ENCODE data around the gene SLC25A21. TPM values are rescaled to one million over a fixed set of nuclear protein-coding genes. Genes with fewer than 3 reads are reported as not detected.

The SLC25A21 gene
- total and polyA plus RNA-seq, 10 of the 15 experiments (the other 5 are each of a cell fraction or from before 2014, with no cell fraction given), result 0.06 to 0.72 (median 0.17) TPM; not detected in 3

DNA sequence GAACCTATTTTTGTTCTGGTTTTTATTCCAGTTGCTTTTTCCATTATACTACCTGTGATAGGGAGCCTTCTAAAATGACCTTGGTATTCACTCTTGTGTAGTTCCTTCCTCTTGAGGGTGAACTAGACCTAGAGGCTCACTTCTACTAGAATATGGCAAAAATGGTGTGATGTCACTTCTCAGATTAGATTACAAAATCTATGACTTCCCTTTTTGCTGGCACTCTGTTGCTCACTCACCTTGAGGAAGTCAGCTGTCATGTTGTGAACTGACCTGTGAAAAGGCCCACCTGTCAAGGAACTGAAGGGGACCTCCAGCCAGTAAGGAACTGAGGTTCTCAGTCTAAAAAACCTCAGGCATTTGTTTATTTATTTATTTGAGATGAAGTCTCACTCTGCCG lies 31.0 kb upstream of the SLC25A21 start (continued):
- TF ChIP-seq STAT1 (conservative IDR thresholded peaks at IDR 0.05) (no peak), CREB1 (IDR thresholded peaks at IDR 0.05; ENCODE audit: low read depth) (no peak), TBL1XR1 (IDR thresholded peaks at IDR 0.05; ENCODE audit: low read depth, low read length) (no peak), TCF12 (IDR thresholded peaks at IDR 0.05; ENCODE audit: low read depth, low read length) (no peak), ZNF207 (IDR thresholded peaks at IDR 0.05; ENCODE audit: borderline replicate concordance) (no peak), EP300 (IDR thresholded peaks at IDR 0.05; ENCODE audit: borderline replicate concordance in 1 of 2, control insufficient read depth in 1 of 2, low read depth in 2 of 2, low read length in 2 of 2) (no peak), NFYA (IDR thresholded peaks at IDR 0.05; ENCODE audit: borderline replicate concordance, low read depth, low read length) (no peak), ZNF622 (IDR thresholded peaks at IDR 0.05) (no peak)
- TF ChIP-seq, protein P1, sequence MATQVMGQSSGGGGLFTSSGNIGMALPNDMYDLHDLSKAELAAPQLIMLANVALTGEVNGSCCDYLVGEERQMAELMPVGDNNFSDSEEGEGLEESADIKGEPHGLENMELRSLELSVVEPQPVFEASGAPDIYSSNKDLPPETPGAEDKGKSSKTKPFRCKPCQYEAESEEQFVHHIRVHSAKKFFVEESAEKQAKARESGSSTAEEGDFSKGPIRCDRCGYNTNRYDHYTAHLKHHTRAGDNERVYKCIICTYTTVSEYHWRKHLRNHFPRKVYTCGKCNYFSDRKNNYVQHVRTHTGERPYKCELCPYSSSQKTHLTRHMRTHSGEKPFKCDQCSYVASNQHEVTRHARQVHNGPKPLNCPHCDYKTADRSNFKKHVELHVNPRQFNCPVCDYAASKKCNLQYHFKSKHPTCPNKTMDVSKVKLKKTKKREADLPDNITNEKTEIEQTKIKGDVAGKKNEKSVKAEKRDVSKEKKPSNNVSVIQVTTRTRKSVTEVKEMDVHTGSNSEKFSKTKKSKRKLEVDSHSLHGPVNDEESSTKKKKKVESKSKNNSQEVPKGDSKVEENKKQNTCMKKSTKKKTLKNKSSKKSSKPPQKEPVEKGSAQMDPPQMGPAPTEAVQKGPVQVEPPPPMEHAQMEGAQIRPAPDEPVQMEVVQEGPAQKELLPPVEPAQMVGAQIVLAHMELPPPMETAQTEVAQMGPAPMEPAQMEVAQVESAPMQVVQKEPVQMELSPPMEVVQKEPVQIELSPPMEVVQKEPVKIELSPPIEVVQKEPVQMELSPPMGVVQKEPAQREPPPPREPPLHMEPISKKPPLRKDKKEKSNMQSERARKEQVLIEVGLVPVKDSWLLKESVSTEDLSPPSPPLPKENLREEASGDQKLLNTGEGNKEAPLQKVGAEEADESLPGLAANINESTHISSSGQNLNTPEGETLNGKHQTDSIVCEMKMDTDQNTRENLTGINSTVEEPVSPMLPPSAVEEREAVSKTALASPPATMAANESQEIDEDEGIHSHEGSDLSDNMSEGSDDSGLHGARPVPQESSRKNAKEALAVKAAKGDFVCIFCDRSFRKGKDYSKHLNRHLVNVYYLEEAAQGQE (IDR thresholded peaks at IDR 0.05; ENCODE audit: low read depth, low read length), result no peak
- TF ChIP-seq, protein P2, sequence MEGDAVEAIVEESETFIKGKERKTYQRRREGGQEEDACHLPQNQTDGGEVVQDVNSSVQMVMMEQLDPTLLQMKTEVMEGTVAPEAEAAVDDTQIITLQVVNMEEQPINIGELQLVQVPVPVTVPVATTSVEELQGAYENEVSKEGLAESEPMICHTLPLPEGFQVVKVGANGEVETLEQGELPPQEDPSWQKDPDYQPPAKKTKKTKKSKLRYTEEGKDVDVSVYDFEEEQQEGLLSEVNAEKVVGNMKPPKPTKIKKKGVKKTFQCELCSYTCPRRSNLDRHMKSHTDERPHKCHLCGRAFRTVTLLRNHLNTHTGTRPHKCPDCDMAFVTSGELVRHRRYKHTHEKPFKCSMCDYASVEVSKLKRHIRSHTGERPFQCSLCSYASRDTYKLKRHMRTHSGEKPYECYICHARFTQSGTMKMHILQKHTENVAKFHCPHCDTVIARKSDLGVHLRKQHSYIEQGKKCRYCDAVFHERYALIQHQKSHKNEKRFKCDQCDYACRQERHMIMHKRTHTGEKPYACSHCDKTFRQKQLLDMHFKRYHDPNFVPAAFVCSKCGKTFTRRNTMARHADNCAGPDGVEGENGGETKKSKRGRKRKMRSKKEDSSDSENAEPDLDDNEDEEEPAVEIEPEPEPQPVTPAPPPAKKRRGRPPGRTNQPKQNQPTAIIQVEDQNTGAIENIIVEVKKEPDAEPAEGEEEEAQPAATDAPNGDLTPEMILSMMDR (IDR thresholded peaks at IDR 0.05 in 2 of 3, conservative IDR thresholded peaks at IDR 0.05 in 1 of 3; ENCODE audit: control insufficient read depth in 2 of 3, extremely low read depth in 1 of 3, insufficient read depth in 1 of 3, low read depth in 3 of 3, low read length in 3 of 3), result no peak
- TF ChIP-seq, protein P3, sequence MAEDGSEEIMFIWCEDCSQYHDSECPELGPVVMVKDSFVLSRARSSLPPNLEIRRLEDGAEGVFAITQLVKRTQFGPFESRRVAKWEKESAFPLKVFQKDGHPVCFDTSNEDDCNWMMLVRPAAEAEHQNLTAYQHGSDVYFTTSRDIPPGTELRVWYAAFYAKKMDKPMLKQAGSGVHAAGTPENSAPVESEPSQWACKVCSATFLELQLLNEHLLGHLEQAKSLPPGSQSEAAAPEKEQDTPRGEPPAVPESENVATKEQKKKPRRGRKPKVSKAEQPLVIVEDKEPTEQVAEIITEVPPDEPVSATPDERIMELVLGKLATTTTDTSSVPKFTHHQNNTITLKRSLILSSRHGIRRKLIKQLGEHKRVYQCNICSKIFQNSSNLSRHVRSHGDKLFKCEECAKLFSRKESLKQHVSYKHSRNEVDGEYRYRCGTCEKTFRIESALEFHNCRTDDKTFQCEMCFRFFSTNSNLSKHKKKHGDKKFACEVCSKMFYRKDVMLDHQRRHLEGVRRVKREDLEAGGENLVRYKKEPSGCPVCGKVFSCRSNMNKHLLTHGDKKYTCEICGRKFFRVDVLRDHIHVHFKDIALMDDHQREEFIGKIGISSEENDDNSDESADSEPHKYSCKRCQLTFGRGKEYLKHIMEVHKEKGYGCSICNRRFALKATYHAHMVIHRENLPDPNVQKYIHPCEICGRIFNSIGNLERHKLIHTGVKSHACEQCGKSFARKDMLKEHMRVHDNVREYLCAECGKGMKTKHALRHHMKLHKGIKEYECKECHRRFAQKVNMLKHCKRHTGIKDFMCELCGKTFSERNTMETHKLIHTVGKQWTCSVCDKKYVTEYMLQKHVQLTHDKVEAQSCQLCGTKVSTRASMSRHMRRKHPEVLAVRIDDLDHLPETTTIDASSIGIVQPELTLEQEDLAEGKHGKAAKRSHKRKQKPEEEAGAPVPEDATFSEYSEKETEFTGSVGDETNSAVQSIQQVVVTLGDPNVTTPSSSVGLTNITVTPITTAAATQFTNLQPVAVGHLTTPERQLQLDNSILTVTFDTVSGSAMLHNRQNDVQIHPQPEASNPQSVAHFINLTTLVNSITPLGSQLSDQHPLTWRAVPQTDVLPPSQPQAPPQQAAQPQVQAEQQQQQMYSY (CRISPR knock-in tag; IDR thresholded peaks at IDR 0.05), result no peak
- TF ChIP-seq, protein P4, sequence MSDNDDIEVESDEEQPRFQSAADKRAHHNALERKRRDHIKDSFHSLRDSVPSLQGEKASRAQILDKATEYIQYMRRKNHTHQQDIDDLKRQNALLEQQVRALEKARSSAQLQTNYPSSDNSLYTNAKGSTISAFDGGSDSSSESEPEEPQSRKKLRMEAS (IDR thresholded peaks at IDR 0.05; ENCODE audit: low read depth, low read length), result no peak

Measured in GM12878 (cell line).